ENCODE measurements around the gene VPS16. TPM values are rescaled to one million over a fixed set of nuclear protein-coding genes. Genes with fewer than 3 reads are reported as not detected.

Gene VPS16
- total RNA-seq, 3 donors from 2014 or later (not counting 1 experiment from before 2014, with no cell fraction given): 108 to 118 (median 109) TPM

GRCh38 chr20:2815242-2815900 lies 25.2 kb upstream of the VPS16 start:
- peaks cover 0 to 21% of the 10 kb centered on the region in 2 donors for H3K4me1 Mint-ChIP-seq
- Histone ChIP-seq H3K4me3 (ENCODE audit: low read length) (no peak overlapping the region), H3K27ac (ENCODE audit: low read length) (no peak overlapping the region), H3K27me3 (ENCODE audit: control insufficient read depth, insufficient read depth, low read length) (peaks cover 8% of the 10 kb centered on the region), H3K9me3 (ENCODE audit: control insufficient read depth, insufficient read depth, low read length) (no peaks in the 10 kb centered on the region), H3K36me3 (ENCODE audit: control insufficient read depth, insufficient read depth, low read length) (no peaks in the 10 kb centered on the region), H3K4me1 (ENCODE audit: control insufficient read depth, insufficient read depth, low read length) (peaks cover 6% of the 10 kb centered on the region)
- DNase-seq: no peak
- intact Hi-C loops (cut with micrococcal nuclease): no loop called here
- H3K27ac Mint-ChIP-seq: no peak overlapping the region
- TF ChIP-seq, protein P1, sequence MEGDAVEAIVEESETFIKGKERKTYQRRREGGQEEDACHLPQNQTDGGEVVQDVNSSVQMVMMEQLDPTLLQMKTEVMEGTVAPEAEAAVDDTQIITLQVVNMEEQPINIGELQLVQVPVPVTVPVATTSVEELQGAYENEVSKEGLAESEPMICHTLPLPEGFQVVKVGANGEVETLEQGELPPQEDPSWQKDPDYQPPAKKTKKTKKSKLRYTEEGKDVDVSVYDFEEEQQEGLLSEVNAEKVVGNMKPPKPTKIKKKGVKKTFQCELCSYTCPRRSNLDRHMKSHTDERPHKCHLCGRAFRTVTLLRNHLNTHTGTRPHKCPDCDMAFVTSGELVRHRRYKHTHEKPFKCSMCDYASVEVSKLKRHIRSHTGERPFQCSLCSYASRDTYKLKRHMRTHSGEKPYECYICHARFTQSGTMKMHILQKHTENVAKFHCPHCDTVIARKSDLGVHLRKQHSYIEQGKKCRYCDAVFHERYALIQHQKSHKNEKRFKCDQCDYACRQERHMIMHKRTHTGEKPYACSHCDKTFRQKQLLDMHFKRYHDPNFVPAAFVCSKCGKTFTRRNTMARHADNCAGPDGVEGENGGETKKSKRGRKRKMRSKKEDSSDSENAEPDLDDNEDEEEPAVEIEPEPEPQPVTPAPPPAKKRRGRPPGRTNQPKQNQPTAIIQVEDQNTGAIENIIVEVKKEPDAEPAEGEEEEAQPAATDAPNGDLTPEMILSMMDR (IDR thresholded peaks at IDR 0.05): no peak
- 81% methylated on average over 8 of the region's 8 CpGs for WGBS (ENCODE audit: insufficient coverage)
- H3K36me3 Mint-ChIP-seq: peaks cover 6% of the 10 kb centered on the region
- peaks cover 0 to 8% of the 10 kb centered on the region in 2 donors for H3K9me3 Mint-ChIP-seq
- ATAC-seq: no peak
- H3K4me3 Mint-ChIP-seq: no peak overlapping the region
- peaks cover 29 to 38% of the 10 kb centered on the region in 2 donors for H3K27me3 Mint-ChIP-seq (ENCODE audit: low read depth in 2 of 2)

DNA sequence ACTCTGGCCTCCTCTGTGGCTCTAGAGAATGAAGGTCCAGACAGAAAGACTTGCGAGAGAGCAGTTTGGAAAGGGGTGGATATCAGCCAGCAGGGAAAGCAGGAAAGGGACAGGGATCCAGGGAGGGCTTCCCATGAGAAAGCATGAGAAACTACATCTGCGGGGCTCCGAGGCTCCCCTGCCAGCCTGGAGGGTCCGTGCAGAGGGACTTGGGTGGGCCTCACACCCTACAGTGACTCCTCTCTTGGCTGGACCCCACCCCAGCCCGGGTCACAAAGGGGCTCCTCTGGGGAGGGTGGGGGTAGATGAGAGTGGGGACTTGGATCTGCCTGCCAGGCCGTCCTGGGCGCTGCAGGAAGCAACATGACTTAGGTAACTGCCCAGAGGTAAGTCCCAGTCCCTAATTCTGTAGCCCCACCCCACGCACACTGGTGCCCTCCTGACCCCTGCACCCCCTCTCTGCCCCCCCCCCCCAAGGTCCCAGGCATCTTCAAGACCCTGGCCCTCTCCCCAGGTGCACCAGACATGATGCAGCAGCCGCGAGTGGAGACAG lies 24.4 kb upstream of the VPS16 start, which contains the start of gene TMEM239:
TMEM239 (plus strand) TSS at position 335 of the 553 bp plus-strand sequence; CDS start at position 526, 191 bp downstream.
- Mint-ChIP-seq H3K27ac (no peak within 1 kb of the TSS), H3K4me1 (peaks cover 0 to 26% of the 10 kb centered on the region in 2 donors), H3K27me3 (ENCODE audit: low read depth in 2 of 2) (peaks cover 24 to 38% of the 10 kb centered on the region in 2 donors), H3K4me3 (no peak within 1 kb of the TSS), H3K9me3 (peaks cover 0 to 8% of the 10 kb centered on the region in 2 donors), H3K36me3 (peaks cover 6% of the 10 kb centered on the region)
- TF ChIP-seq, protein P1 (IDR thresholded peaks at IDR 0.05): no peak
- Histone ChIP-seq H3K27me3 (ENCODE audit: control insufficient read depth, insufficient read depth, low read length) (peaks cover 11% of the 10 kb centered on the region), H3K4me3 (ENCODE audit: low read length) (no peak within 1 kb of the TSS), H3K9me3 (ENCODE audit: control insufficient read depth, insufficient read depth, low read length) (no peaks in the 10 kb centered on the region), H3K27ac (ENCODE audit: low read length) (no peak within 1 kb of the TSS), H3K36me3 (ENCODE audit: control insufficient read depth, insufficient read depth, low read length) (no peaks in the 10 kb centered on the region), H3K4me1 (ENCODE audit: control insufficient read depth, insufficient read depth, low read length) (peaks cover 13% of the 10 kb centered on the region)
- intact Hi-C loops (cut with micrococcal nuclease): no loop called here
- DNase-seq: no peak
- ATAC-seq: no peak
- 89% methylated on average over 9 of the region's 10 CpGs for WGBS (ENCODE audit: insufficient coverage)

- H3K27ac Mint-ChIP-seq: no peak overlapping the region
- TF ChIP-seq, protein P1 (IDR thresholded peaks at IDR 0.05): no peak
- peaks cover 11% of the 10 kb centered on the region for H3K27me3 ChIP-seq (ENCODE audit: control insufficient read depth, insufficient read depth, low read length)
These were observed 23.8 kb upstream of the VPS16 start for GRCh38 chr20:2816583-2817340.

More at GRCh38 chr20:2816583-2817340, 23.8 kb upstream of the VPS16 start:
- peaks cover 4 to 31% of the 10 kb centered on the region in 2 donors for H3K4me1 Mint-ChIP-seq
- no peak overlapping the region for H3K4me3 Mint-ChIP-seq
- intact Hi-C loops (cut with micrococcal nuclease): no loop called here
- DNase-seq (peak in 1 of 2 donors; percentile 44), ATAC-seq (peak; percentile 25 to 52 (median 50))
- H3K9me3 ChIP-seq (ENCODE audit: control insufficient read depth, insufficient read depth, low read length): no peaks in the 10 kb centered on the region
- H3K36me3 Mint-ChIP-seq: peaks cover 5% of the 10 kb centered on the region
- WGBS (ENCODE audit: insufficient coverage): 81% methylated on average over 20 of the region's 20 CpGs
- peaks cover 0 to 5% of the 10 kb centered on the region in 2 donors for H3K9me3 Mint-ChIP-seq
- H3K4me3 ChIP-seq (ENCODE audit: low read length): no peak overlapping the region
- no peaks in the 10 kb centered on the region for H3K36me3 ChIP-seq (ENCODE audit: control insufficient read depth, insufficient read depth, low read length)
- no peak overlapping the region for H3K27ac ChIP-seq (ENCODE audit: low read length)
- peaks cover 19% of the 10 kb centered on the region for H3K4me1 ChIP-seq (ENCODE audit: control insufficient read depth, insufficient read depth, low read length)
- H3K27me3 Mint-ChIP-seq (ENCODE audit: low read depth in 2 of 2): peaks cover 17 to 35% of the 10 kb centered on the region in 2 donors
